H1 (cell line): Measurements from ENCODE around the gene SUSD1. TPM values are rescaled to one million over a fixed set of nuclear protein-coding genes. Genes with fewer than 3 reads are reported as not detected.

Experiments
- CTCF ChIA-PET: fragments of 300-600 bp; sonication (Branson Sonifier 250); formaldehyde crosslinking; loops from one replicate; lab custom pipeline; 2021; ENCODE audit not compliant: partially characterized antibody; lab: Charles Lee
- POLR2A ChIA-PET: fragments of 300-600 bp; sonication (Branson Sonifier 250); formaldehyde crosslinking; loops from one replicate; lab custom pipeline; 2021; ENCODE audit warnings: inconsistent platforms; ENCODE audit not compliant: partially characterized antibody; lab: Charles Lee
- DNase-seq, 2 experiments: peaks; one replicate each; pipeline versions ENCODE4 v3.0.0 to v3.0.0-alpha.2; 2010 to 2022; ENCODE audit warnings: low spot score in 2 of 2, low read depth in 1 of 2, mixed read lengths in 1 of 2
- FAIRE-seq: peaks from 2 replicates; lab custom pipeline; 2011; peaks lifted over from hg19 to GRCh38; lab: Jason Lieb, UNC
- H2AFZ ChIP-seq: 2 replicates; pipeline ENCODE4 v1.8.1; 2012; ENCODE audit warnings: low read length, inconsistent platforms
- H2AK5ac ChIP-seq: 2 replicates; pipeline ENCODE4 v1.6.1; 2013; ENCODE audit warnings: low read depth, low read length
- H2BK120ac ChIP-seq: replicated peaks from 2 replicates; pipeline ENCODE3; 2013; ENCODE audit warnings: low read depth, low read length, inconsistent platforms
- H2BK12ac ChIP-seq: 2 replicates; pipeline ENCODE4 v1.6.1; 2013; ENCODE audit warnings: low read depth, low read length
- H2BK15ac ChIP-seq: 2 replicates; pipeline ENCODE4 v1.6.1; 2013; ENCODE audit warnings: low read length
- H2BK20ac ChIP-seq: 2 replicates; pipeline ENCODE4 v1.6.1; 2013; ENCODE audit warnings: low read length
- H2BK5ac ChIP-seq: 2 replicates; pipeline ENCODE4 v1.6.1; 2013; ENCODE audit warnings: low read depth, low read length
- H3K14ac ChIP-seq: 2 replicates; pipeline ENCODE4 v1.6.1; 2013; ENCODE audit warnings: inconsistent platforms; ENCODE audit not compliant: insufficient read length
- H3K18ac ChIP-seq: 2 replicates; pipeline ENCODE4 v1.6.1; 2013; ENCODE audit warnings: low read length; ENCODE audit errors: extremely low read depth
- H3K23ac ChIP-seq: 2 replicates; pipeline ENCODE4 v1.6.1; 2013; ENCODE audit warnings: inconsistent platforms; ENCODE audit not compliant: insufficient read length
- H3K23me2 ChIP-seq: 2 replicates; pipeline ENCODE4 v1.6.1; 2013; ENCODE audit warnings: low read depth, low read length
- H3K27ac ChIP-seq: 2 replicates; pipeline ENCODE4 v1.6.1; 2011; ENCODE audit warnings: low read depth, low read length, inconsistent platforms
- H3K27me3 ChIP-seq, 4 experiments: replicated peaks in 1 of 4; 1 replicate in 1 of 4; 2 replicates in 3 of 4; pipeline versions ENCODE4 v1.6.1 to v1.8.1; 2011 to 2013; ENCODE audit warnings: low read length in 3 of 4, mild to moderate bottlenecking in 3 of 4, inconsistent platforms in 2 of 4, mixed read lengths in 2 of 4, moderate library complexity in 1 of 4; ENCODE audit not compliant: control insufficient read depth in 3 of 4, insufficient read depth in 3 of 4; ENCODE audit errors: extremely low read depth in 1 of 4
- H3K36me3 ChIP-seq, 4 experiments: 2 replicates each; pipeline versions ENCODE4 v1.6.1 to v1.8.1; 2011 to 2013; ENCODE audit warnings: mild to moderate bottlenecking in 4 of 4, low read length in 3 of 4, moderate library complexity in 2 of 4, control low read depth in 1 of 4, inconsistent platforms in 1 of 4; ENCODE audit not compliant: insufficient read depth in 4 of 4, control insufficient read depth in 2 of 4
- H3K4ac ChIP-seq: replicated peaks from 2 replicates; pipeline ENCODE3; 2013; ENCODE audit warnings: low read length, low read depth, mixed read lengths, inconsistent platforms; ENCODE audit not compliant: insufficient read length
- H3K4me1 ChIP-seq, 4 experiments: replicated peaks in 1 of 4; 1 replicate in 1 of 4; 2 replicates in 3 of 4; pipeline versions ENCODE4 v1.6.1 to v1.8.1; 2011 to 2013; ENCODE audit warnings: low read length in 3 of 4, inconsistent platforms in 2 of 4, mixed read lengths in 1 of 4; ENCODE audit not compliant: insufficient read depth in 4 of 4, control insufficient read depth in 3 of 4
- H3K4me2 ChIP-seq, 2 experiments: 2 replicates each; pipeline versions ENCODE4 v1.6.1 to v1.8.1; 2011 to 2013; ENCODE audit warnings: low read depth in 2 of 2, low read length in 2 of 2, control low read depth in 1 of 2, inconsistent platforms in 1 of 2, mild to moderate bottlenecking in 1 of 2; ENCODE audit not compliant: insufficient read depth in 1 of 2
- H3K4me3 ChIP-seq, 4 experiments: fragments of 200-600, 300-600 bp in 1 of 4; sonication (generic), shearing (Covaris generic), sonication (Bioruptor Twin) in 1 of 4; 2 replicates each; pipeline versions ENCODE4 v1.5.1 to v1.8.1; 2011 to 2016; ENCODE audit warnings: low read length in 4 of 4, low read depth in 3 of 4, control low read depth in 2 of 4, inconsistent platforms in 2 of 4, mild to moderate bottlenecking in 2 of 4, mixed read lengths in 1 of 4, moderate library complexity in 1 of 4; ENCODE audit not compliant: insufficient read depth in 2 of 4; ENCODE audit errors: extremely low read depth in 1 of 4
- H3K56ac ChIP-seq: replicated peaks from 2 replicates; pipeline ENCODE3; 2013; ENCODE audit warnings: low read depth, mild to moderate bottlenecking, mixed read lengths, low read length, inconsistent platforms; ENCODE audit not compliant: insufficient read length
- H3K79me1 ChIP-seq: 2 replicates; pipeline ENCODE4 v1.6.1; 2013; ENCODE audit warnings: low read depth, low read length, control low read depth
- H3K79me2 ChIP-seq, 2 experiments: 2 replicates each; pipeline versions ENCODE4 v1.6.1 to v1.8.1; 2012 to 2013; ENCODE audit warnings: low read length in 2 of 2, mild to moderate bottlenecking in 2 of 2, inconsistent platforms in 1 of 2; ENCODE audit not compliant: insufficient read depth in 2 of 2, control insufficient read depth in 1 of 2
- H3K9ac ChIP-seq, 4 experiments: replicated peaks in 1 of 4; 1 replicate in 1 of 4; 2 replicates in 3 of 4; pipeline versions ENCODE4 v1.6.1 to v1.8.1; 2011 to 2013; ENCODE audit warnings: low read depth in 3 of 4, low read length in 3 of 4, control low read depth in 2 of 4, mild to moderate bottlenecking in 2 of 4, moderate library complexity in 2 of 4, inconsistent platforms in 1 of 4; ENCODE audit errors: extremely low read depth in 1 of 4
- H3K9me3 ChIP-seq, 2 experiments: 2 replicates each; pipeline versions ENCODE4 v1.6.1 to v1.8.1; 2012 to 2013; ENCODE audit warnings: mild to moderate bottlenecking in 2 of 2, moderate library complexity in 2 of 2, control low read depth in 1 of 2, inconsistent platforms in 1 of 2, low read depth in 1 of 2, low read length in 1 of 2, mixed read lengths in 1 of 2; ENCODE audit not compliant: insufficient read depth in 2 of 2
- H4K20me1 ChIP-seq, 2 experiments: replicated peaks in 1 of 2; 2 replicates each; pipeline versions ENCODE3 to v1.8.1; 2011 to 2013; ENCODE audit warnings: inconsistent platforms in 2 of 2, low read length in 2 of 2, mild to moderate bottlenecking in 1 of 2; ENCODE audit not compliant: insufficient read depth in 2 of 2, control insufficient read depth in 1 of 2
- H4K5ac ChIP-seq: 2 replicates; pipeline ENCODE4 v1.6.1; 2013; ENCODE audit warnings: low read length, low read depth, mixed read lengths, inconsistent platforms; ENCODE audit not compliant: insufficient read length
- H4K8ac ChIP-seq: 2 replicates; pipeline ENCODE4 v1.8.0; 2013; ENCODE audit warnings: mild to moderate bottlenecking, moderate library complexity, low read length, inconsistent platforms; ENCODE audit not compliant: insufficient read depth; ENCODE audit errors: extremely low read depth
- H4K91ac ChIP-seq: replicated peaks from 2 replicates; pipeline ENCODE3; 2013; ENCODE audit warnings: low read length, mixed read lengths, inconsistent platforms; ENCODE audit not compliant: insufficient read length
- ATF2 ChIP-seq: IDR thresholded peaks from 2 replicates; pipeline ENCODE4 v1.6.1; 2012; ENCODE audit warnings: low read length, inconsistent platforms
- CTBP2 ChIP-seq: IDR thresholded peaks from 2 replicates; pipeline ENCODE4 v1.7.0; 2011; ENCODE audit warnings: borderline replicate concordance, mild to moderate bottlenecking, moderate library complexity, mixed read lengths, low read length; ENCODE audit not compliant: insufficient read depth, insufficient read length
- FOSL1 ChIP-seq: IDR thresholded peaks from 2 replicates; pipeline ENCODE4 v1.6.1; 2011; ENCODE audit warnings: mild to moderate bottlenecking, low read depth, low read length, moderate library complexity; ENCODE audit not compliant: insufficient read depth
- KDM1A ChIP-seq: fragments of 200-600, 300-600 bp; sonication (generic); IDR thresholded peaks from 2 replicates; pipeline ENCODE4 v1.7.1; 2016; ENCODE audit warnings: mild to moderate bottlenecking, low read length, borderline replicate concordance
- POLR2AphosphoS5 ChIP-seq: IDR thresholded peaks from 2 replicates; pipeline ENCODE4 v1.6.1; 2011; ENCODE audit warnings: low read depth, low read length
- POU5F1 ChIP-seq: IDR thresholded peaks from 2 replicates; pipeline ENCODE4 v1.6.1; 2011; ENCODE audit warnings: low read depth, mild to moderate bottlenecking, low read length, moderate library complexity
- RBBP5 ChIP-seq: IDR thresholded peaks from 2 replicates; pipeline ENCODE4 v1.7.1; 2012; ENCODE audit warnings: low read depth, mild to moderate bottlenecking, inconsistent platforms, low read length, moderate library complexity, borderline replicate concordance
- WGBS, 2 experiments: shearing (Covaris generic) in 1 of 2; methylation state at CpG; one replicate each; pipeline versions ENCODE4 v1.1.6 to v1.1.7; 2013 to 2015; ENCODE audit warnings: low lambda C conversion rate in 2 of 2, mixed read lengths in 2 of 2, inconsistent platforms in 1 of 2, low coverage in 1 of 2, missing lambda C conversion rate in 1 of 2; ENCODE audit not compliant: insufficient replicate concordance in 2 of 2, insufficient coverage in 1 of 2, insufficient read length in 1 of 2; ENCODE audit errors: extremely low coverage in 1 of 2, missing lambda C conversion rate in 1 of 2; 5-methylcytosine and 5-hydroxymethylcytosine counted together
- polyA plus RNA-seq, 7 experiments: library from polyadenylated mRNA; depleted of rRNA in 3 of 7; stranded (reverse) in 5 of 7; unstranded in 2 of 7; fragments of >200 nt in 5 of 7; fragments of 200-250 nt in 2 of 7; gene quantifications; 1 replicate in 5 of 7; 2 replicates in 1 of 7; 4 replicates in 1 of 7; pipeline versions ENCODE4 v1.2.1 to v1.2.3, GENCODE V29; 2011 to 2013; ENCODE audit warnings: missing spikeins in 2 of 7, mixed read lengths in 2 of 7
- total RNA-seq: library from RNA; stranded (reverse); fragmentation: NEBNext Ultra II Directional; extraction: Animal tissue kit (Norgen Biotek cat#: 25700); gene quantifications from 2 replicates; pipeline ENCODE4 v1.2.1, GENCODE V29; 2021

Gene SUSD1
- total and polyA plus RNA-seq, 2 of the 8 experiments (the other 6 are each of a cell fraction or from before 2014, with no cell fraction given) = 2.8 to 7.2 TPM

- H3K9me3 ChIP-seq = no peaks in the 10 kb centered on the region
- no peak overlapping the region for H2BK20ac ChIP-seq
- 95% methylated on average over 4 of the region's 4 CpGs; no CpG with 5 or more reads in 1 of the 2 experiments for WGBS, 2 experiments
- H3K9ac ChIP-seq = no peak overlapping the region
- CTCF ChIA-PET = interaction anchor here (1.4 to 1.5 kb wide), 2 partner anchors 10 to 46 kb away, joined by 3 to 7 read pairs; no protein-coding TSS in a partner anchor
- no peaks in the 10 kb centered on the region for H3K23me2 ChIP-seq
- H3K4ac ChIP-seq = no peak overlapping the region
- H2BK12ac ChIP-seq = no peak overlapping the region
- H4K5ac ChIP-seq = no peak overlapping the region
- POLR2A ChIA-PET = interaction anchor here (0.6 to 0.8 kb wide), 2 partner anchors 66 to 221 kb away, joined by 3 read pairs; partner anchors contain the start of gene HSDL2
- no peaks in the 10 kb centered on the region for H3K27me3 ChIP-seq
- H2AK5ac ChIP-seq = no peak overlapping the region
- TF ChIP-seq CTBP2 (no peak), ATF2 (no peak), KDM1A (no peak), RBBP5 (no peak), POU5F1 (no peak), FOSL1 (no peak), POLR2AphosphoS5 (no peak)
- H3K14ac ChIP-seq = no peak overlapping the region
- H3K27ac ChIP-seq = no peak overlapping the region
- no peaks in the 10 kb centered on the region for H4K20me1 ChIP-seq
- H3K4me1 ChIP-seq = no peaks in the 10 kb centered on the region
- no peak overlapping the region for H3K4me3 ChIP-seq
- H3K79me2 ChIP-seq = no peaks in the 10 kb centered on the region
- no peaks in the 10 kb centered on the region for H3K79me1 ChIP-seq
- no peak overlapping the region for H3K23ac ChIP-seq
- no peak for DNase-seq
- H3K4me2 ChIP-seq = no peak overlapping the region
- no peak overlapping the region for H3K56ac ChIP-seq
- H4K91ac ChIP-seq = no peak overlapping the region
- H2BK15ac ChIP-seq = no peak overlapping the region
- no peaks in the 10 kb centered on the region for H3K36me3 ChIP-seq
- no peak overlapping the region for H3K18ac ChIP-seq
- no peak overlapping the region for H2BK120ac ChIP-seq
- no peak overlapping the region for H2BK5ac ChIP-seq
- H2AFZ ChIP-seq = no peak overlapping the region
- H4K8ac ChIP-seq = no peak overlapping the region
- FAIRE-seq = no peak
Observed at GRCh38 chr9:112158656-112159367, 16.3 kb downstream of the SUSD1 start.
